ENCODE results near the gene MRPL34. TPM values are rescaled to one million over a fixed set of nuclear protein-coding genes. Genes with fewer than 3 reads are reported as not detected.

MRPL34 gene
- total and polyA plus RNA-seq, 7 donors, result 105 to 558 (median 217) TPM

DNA sequence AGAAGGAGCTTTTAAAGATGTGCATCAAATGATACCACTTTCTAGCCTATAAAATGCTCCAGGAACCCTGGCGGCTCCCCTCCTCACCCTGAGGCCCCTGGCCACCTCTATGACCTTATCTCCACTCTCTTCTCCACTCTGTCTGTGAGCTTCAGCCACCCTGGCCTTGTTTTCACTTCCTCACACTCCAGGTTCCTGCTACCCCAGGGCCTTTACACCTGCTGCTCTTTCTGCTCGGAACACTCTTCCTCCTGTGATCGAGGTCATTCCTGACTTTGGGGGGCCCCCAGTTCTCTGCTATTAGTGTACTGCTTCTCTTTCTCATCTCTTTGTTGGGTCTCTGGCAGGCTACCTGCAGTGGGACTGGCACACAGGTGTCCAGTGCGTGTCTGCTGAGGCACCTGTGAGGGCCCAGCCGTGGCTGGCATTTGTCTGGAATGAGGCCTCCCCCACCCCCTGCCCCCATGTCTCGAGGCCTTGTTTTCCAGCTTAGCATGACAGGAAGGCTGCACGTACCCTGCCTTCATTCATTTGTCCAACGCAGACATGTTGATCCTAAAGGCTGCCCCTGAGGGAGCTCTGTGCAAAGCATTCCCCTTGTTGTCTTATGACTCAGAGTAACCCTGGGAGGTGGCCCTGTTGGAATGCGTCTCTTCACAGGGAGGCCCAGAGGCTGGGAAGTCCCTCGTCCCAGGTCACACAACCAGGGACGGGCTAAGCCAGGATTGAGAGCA lies 6.0 kb downstream of the MRPL34 start:
- H3K27ac ChIP-seq, result no peak overlapping the region
- DNase-seq, result no peak
- TF ChIP-seq, protein P1, sequence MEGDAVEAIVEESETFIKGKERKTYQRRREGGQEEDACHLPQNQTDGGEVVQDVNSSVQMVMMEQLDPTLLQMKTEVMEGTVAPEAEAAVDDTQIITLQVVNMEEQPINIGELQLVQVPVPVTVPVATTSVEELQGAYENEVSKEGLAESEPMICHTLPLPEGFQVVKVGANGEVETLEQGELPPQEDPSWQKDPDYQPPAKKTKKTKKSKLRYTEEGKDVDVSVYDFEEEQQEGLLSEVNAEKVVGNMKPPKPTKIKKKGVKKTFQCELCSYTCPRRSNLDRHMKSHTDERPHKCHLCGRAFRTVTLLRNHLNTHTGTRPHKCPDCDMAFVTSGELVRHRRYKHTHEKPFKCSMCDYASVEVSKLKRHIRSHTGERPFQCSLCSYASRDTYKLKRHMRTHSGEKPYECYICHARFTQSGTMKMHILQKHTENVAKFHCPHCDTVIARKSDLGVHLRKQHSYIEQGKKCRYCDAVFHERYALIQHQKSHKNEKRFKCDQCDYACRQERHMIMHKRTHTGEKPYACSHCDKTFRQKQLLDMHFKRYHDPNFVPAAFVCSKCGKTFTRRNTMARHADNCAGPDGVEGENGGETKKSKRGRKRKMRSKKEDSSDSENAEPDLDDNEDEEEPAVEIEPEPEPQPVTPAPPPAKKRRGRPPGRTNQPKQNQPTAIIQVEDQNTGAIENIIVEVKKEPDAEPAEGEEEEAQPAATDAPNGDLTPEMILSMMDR (IDR thresholded peaks at IDR 0.05), result no peak
- intact Hi-C loops (cut with DNase I), result no loop called here
- no peaks in the 10 kb centered on the region for H3K9me3 ChIP-seq
- H3K4me3 ChIP-seq, result no peak overlapping the region
- H3K4me1 ChIP-seq, result peaks cover 29% of the 10 kb centered on the region
- H3K27me3 ChIP-seq (ENCODE audit: insufficient read depth in 3 of 3, low read length in 2 of 3), result peaks cover 0 to 1% (median 0%) of the 10 kb centered on the region in 3 donors
- H3K36me3 ChIP-seq (ENCODE audit: insufficient read depth in 1 of 2, low read depth in 1 of 2), result peaks cover 0 to 29% of the 10 kb centered on the region in 2 donors
- ATAC-seq, result no peak
- 73 to 77% (median 75%) methylated on average over 11 of the region's 11 CpGs for WGBS, 3 donors

DNA sequence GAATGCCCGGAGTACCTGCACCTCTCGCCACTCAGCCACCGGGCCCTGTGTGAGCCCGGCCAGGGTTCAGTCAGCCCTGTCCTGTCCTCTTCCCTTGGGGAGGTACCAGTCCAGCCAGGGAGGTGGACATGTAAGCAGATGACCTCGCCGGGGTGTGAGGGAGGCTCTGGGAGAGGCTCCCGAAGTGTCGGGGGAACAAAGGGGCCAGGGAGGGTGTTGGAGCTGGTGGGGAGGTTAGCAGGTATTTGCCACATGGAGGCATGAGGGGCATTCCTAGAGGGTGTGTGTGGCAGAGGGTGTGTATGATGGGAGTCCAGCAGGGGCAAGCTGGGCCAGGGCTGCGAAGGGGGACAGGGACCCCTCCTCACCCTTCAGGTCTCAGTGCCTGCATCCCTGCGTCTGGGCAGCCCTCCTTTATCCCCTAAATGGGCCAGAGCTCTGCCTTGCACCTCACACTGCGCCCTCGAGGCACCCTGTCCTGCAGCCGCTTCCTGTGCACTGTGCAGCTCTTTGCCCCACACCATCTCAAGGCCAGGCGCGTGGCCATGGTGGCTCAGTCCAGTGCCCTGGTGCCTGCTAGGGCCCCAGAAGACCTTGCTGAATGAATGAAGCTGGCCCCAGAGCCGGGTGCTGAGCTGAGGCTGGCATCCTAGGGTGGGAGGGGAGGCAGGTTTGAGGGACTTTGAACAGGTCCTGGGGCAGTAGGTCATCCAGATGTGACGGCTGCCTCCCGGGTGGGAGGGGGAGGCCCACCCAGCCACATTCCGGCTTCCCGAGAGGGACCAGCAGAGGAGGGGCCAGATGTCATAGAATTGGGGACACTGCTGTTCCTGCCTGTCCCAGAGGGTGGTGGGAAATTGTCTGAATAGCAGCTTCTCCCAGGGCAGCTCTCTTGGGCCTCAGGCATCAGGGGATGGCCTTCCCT lies 6.8 kb downstream of the MRPL34 start:
- TF ChIP-seq, protein P1 (IDR thresholded peaks at IDR 0.05), result no peak
- DNase-seq (no peak), ATAC-seq (no peak)
- no peaks in the 10 kb centered on the region for H3K9me3 ChIP-seq
- peaks cover 0 to 38% of the 10 kb centered on the region in 2 donors for H3K36me3 ChIP-seq (ENCODE audit: insufficient read depth in 1 of 2, low read depth in 1 of 2)
- intact Hi-C loops (cut with DNase I), result no loop called here
- WGBS, 3 donors, result 82 to 86% (median 86%) methylated on average over 20 of the region's 20 CpGs
- no peak overlapping the region for H3K27ac ChIP-seq
- H3K4me1 ChIP-seq, result peaks cover 22% of the 10 kb centered on the region
- H3K27me3 ChIP-seq (ENCODE audit: insufficient read depth in 3 of 3, low read length in 2 of 3), result peaks cover 0 to 1% (median 0%) of the 10 kb centered on the region in 3 donors
- H3K4me3 ChIP-seq, result no peak overlapping the region

DNA sequence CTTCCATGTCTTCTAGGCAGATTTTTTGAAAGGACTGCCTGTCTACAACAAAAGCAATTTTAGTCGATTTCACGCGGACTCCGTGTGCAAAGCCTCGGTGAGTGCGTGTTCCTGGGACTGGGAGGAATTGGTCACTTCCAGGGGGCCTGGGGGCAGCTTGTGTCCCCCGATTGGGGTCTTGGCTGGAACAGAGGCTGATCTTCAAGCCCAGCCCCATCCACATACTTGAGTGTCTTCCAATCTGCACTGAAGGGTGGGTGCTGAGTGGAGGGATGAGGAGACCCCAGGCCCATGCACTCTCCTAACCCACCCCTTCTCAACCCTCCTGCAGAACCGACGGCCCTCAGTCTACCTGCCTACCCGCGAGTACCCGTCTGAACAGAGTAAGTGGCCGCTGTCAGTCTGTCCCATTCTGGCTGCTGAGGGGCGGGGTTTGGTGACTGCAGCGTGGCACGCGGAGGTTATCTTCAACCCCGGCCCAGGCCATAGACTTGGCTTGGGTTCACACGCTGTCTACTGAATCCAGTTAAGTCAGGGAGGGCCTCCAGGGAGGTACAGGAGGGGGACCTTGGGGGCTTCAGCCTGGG lies 8.4 kb downstream of the MRPL34 start:
- ATAC-seq, result no peak
- peaks cover 0 to 41% of the 10 kb centered on the region in 2 donors for H3K36me3 ChIP-seq (ENCODE audit: insufficient read depth in 1 of 2, low read depth in 1 of 2)
- TF ChIP-seq, protein P1 (IDR thresholded peaks at IDR 0.05), result no peak

DNA sequence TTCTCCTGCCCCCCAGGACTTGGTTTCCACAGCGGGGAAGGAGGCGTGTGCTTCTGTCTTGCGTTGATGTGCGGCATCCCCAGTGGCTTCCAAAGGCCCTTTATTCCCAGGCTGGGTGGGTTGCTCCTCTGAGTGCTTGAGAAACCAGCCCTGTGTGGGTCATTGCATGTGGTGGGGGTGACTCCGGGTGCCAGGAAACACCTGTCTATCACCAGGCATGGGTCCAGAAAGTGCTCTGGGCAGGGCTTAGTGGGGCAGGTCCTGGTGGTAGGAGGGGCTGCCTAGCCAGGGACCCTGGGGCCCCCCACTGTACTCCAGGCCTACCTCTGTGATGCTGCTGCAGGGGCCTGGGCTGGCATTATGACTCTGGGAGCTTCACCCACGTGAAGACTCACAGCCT lies 13.3 kb downstream of the MRPL34 start:
- Histone ChIP-seq H3K9me3 (no peaks in the 10 kb centered on the region), H3K27ac (no peak overlapping the region), H3K27me3 (ENCODE audit: insufficient read depth in 3 of 3, low read length in 2 of 3) (no peaks in the 10 kb centered on the region), H3K4me3 (no peak overlapping the region), H3K36me3 (ENCODE audit: insufficient read depth in 1 of 2, low read depth in 1 of 2) (peaks cover 3 to 72% of the 10 kb centered on the region in 2 donors), H3K4me1 (no peaks in the 10 kb centered on the region)
- intact Hi-C loops (cut with DNase I), result no loop called here
- no peak for ATAC-seq
- TF ChIP-seq, protein P1 (IDR thresholded peaks at IDR 0.05), result no peak
- DNase-seq, result no peak
- 61 to 74% (median 66%) methylated on average over 6 of the region's 6 CpGs for WGBS, 3 donors

More for the DNA sequence above, 8.4 kb downstream of the MRPL34 start:
- H3K4me1 ChIP-seq, result peaks cover 21% of the 10 kb centered on the region
- no peaks in the 10 kb centered on the region for H3K9me3 ChIP-seq
- DNase-seq, result no peak
- intact Hi-C loops (cut with DNase I), result no loop called here
- H3K27ac ChIP-seq, result no peak overlapping the region
- H3K4me3 ChIP-seq, result no peak overlapping the region
- peaks cover 0 to 1% (median 0%) of the 10 kb centered on the region in 3 donors for H3K27me3 ChIP-seq (ENCODE audit: insufficient read depth in 3 of 3, low read length in 2 of 3)
- 90 to 91% (median 90%) methylated on average over 19 of the region's 19 CpGs for WGBS, 3 donors
